ENCODE data around the gene THTPA. TPM values are rescaled to one million over a fixed set of nuclear protein-coding genes. Genes with fewer than 3 reads are reported as not detected.
"Not testable (repeated sequence)": the region's sequence is repeated elsewhere in the genome, so short reads cannot be mapped to it uniquely, and the experiment has no call there.

THTPA gene
- total RNA-seq, 1 donor from 2014 or later = 115 TPM

DNA sequence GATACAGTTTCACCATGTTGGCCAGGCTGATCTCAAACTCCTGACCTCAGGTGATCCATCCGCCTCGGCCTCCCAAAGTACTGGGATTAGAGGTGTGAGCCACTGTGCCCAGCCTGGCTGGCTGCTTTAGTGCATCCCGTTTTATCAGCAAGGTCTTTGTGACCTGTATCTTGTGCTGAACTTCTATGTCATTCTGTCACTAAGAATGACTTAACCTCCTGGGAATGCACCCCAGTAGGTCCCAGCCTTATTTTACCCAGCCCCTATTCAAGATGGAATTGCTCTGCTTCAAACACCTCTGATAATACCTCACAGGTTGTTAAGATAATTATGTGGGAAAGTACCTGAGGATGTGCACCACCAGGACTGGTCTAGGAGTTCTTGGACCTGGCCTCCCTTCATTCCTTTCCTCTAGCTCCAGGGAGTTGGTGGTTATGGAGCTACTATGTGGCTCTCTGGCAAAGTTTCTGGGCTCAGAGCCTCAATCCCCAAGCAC lies 48.7 kb downstream of the THTPA start:
- Histone ChIP-seq H3K36me3 (no peaks in the 10 kb centered on the region), H3K27ac (no peak overlapping the region), H3K27me3 (no peaks in the 10 kb centered on the region), H3K4me3 (no peak overlapping the region), H3K4me1 (no peaks in the 10 kb centered on the region), H3K9me3 (no peaks in the 10 kb centered on the region)
- intact Hi-C loops (cut with DNase I) = no loop called here
- TF ChIP-seq CTCF (IDR thresholded peaks at IDR 0.05) = no peak
- no peak for DNase-seq (ENCODE audit: low spot score in 2 of 2)

- no peak for TF ChIP-seq CTCF (IDR thresholded peaks at IDR 0.05)
- Histone ChIP-seq H3K27me3 (no peaks in the 10 kb centered on the region), H3K4me3 (no peak overlapping the region), H3K9me3 (no peaks in the 10 kb centered on the region), H3K4me1 (no peaks in the 10 kb centered on the region), H3K27ac (no peak overlapping the region), H3K36me3 (no peaks in the 10 kb centered on the region)
- no peak for DNase-seq (ENCODE audit: low spot score in 2 of 2)
- intact Hi-C loops (cut with DNase I) = no loop called here
Observed at GRCh38 chr14:23605931-23606585, 50.0 kb downstream of the THTPA start.

DNA sequence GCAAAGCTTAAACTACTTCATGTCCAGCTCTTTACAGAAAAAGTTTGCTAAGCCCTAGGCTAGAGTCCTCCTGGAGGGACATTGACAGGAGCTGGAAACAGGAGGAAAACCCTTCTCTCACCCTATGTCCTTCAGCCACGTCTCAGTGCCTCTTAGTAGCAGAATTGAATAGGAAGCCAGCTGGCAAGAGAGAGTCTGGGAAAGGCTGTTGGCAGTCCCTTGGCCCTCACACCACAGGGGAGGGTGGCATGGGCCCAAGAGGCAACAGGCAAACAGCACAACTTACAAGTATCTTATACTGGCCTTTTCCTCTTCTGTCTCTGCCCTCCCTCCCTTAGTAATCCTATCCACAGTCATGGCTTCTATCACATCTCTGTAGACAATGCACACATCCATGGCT lies 52.4 kb downstream of the THTPA start:
- no peaks in the 10 kb centered on the region for H3K27me3 ChIP-seq
- no peak for TF ChIP-seq CTCF (IDR thresholded peaks at IDR 0.05)
- intact Hi-C loops (cut with DNase I) = no loop called here

DNA sequence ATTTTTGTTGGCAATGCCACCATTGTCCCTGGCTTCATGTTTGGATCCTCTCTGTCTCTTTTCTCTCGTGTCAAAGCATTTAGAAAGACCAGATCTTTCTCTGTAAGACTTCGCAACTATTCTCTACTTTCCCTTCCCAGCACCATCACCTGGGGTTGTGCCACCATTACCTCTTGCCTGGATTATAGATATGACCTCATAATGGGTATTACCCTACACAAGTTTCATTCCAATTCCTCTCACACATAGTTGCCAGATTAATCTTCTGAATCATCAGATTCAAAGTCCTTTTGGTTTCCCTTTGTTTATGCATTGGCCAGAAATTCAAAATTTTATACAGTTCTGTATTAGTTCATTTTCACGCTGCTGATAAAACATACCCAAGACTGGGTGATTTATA lies 52.9 kb downstream of the THTPA start:
- no peaks in the 10 kb centered on the region for H3K9me3 ChIP-seq
- intact Hi-C loops (cut with DNase I) = no loop called here
- no peaks in the 10 kb centered on the region for H3K4me1 ChIP-seq
- no peak overlapping the region for H3K4me3 ChIP-seq
- no peak overlapping the region for H3K27ac ChIP-seq
- no peaks in the 10 kb centered on the region for H3K27me3 ChIP-seq
- H3K36me3 ChIP-seq = no peaks in the 10 kb centered on the region
- no peak for DNase-seq (ENCODE audit: low spot score in 2 of 2)
- no peak for TF ChIP-seq CTCF (IDR thresholded peaks at IDR 0.05)

More for the DNA sequence above, 52.4 kb downstream of the THTPA start:
- Histone ChIP-seq H3K27ac (no peak overlapping the region), H3K4me3 (no peak overlapping the region), H3K36me3 (no peaks in the 10 kb centered on the region), H3K9me3 (no peaks in the 10 kb centered on the region), H3K4me1 (no peaks in the 10 kb centered on the region)
- no peak for DNase-seq (ENCODE audit: low spot score in 2 of 2)

DNA sequence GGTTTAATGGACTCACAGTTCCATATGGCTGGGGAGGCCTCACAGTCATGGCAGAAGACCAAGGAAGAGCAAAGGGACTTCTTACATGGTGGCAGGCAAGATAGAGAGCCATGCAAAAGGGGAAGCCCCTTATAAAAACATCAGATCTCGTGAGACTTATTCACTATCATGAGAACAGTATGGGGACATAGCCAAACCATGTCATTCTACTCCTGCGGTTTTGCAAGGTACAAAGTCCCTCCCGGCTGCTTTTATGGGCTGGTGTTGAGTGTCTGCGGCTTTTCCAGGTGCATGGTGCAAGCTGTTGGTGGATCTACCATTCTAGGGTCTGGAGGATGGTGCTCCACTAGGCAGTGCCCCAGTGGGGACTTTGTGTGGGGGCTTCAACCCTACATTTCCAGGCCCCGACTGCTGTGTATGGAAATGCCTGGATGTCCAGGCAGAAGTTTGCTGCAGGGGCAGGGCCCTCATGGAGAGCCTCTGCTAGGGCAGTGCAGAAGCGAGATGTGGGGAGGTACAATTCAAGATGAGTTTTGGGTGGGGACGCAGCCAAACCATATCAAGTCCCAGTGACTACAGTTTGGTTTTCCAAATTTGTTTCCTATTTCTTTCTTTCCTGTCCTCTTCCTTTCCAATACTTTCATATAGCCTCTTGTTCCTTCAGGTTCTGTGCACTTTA lies 53.5 kb downstream of the THTPA start:
- H3K9me3 ChIP-seq; intact Hi-C loops (cut with DNase I); H3K27me3 ChIP-seq; H3K27ac ChIP-seq; H3K4me1 ChIP-seq; H3K36me3 ChIP-seq; H3K4me3 ChIP-seq; DNase-seq (ENCODE audit: low spot score in 2 of 2): not testable (repeated sequence)

Other genes with a start within 250 kb of the THTPA start
- gene BCL2L2, start 249.4 kb upstream of the THTPA start, total RNA-seq = 49.2 TPM
- 90.6 TPM for gene PABPN1, start 234.8 kb upstream of the THTPA start, total RNA-seq
- gene SLC22A17, start 203.4 kb upstream of the THTPA start, total RNA-seq = 89.7 TPM
- gene EFS, start 191.1 kb upstream of the THTPA start, total RNA-seq = 38.1 TPM
- gene IL25, start 183.5 kb upstream of the THTPA start, total RNA-seq = not detected
- gene CMTM5, start 179.2 kb upstream of the THTPA start, total RNA-seq = 2.9 TPM
- gene MYH6, start 148.0 kb upstream of the THTPA start, total RNA-seq = not detected
- gene MYH7, start 120.6 kb upstream of the THTPA start, total RNA-seq = not detected
- gene NGDN, start 86.6 kb upstream of the THTPA start, total RNA-seq = 7.8 TPM
- gene ZFHX2, start 4.5 kb upstream of the THTPA start, total RNA-seq = 1.3 TPM
- 56.2 TPM for gene AP1G2, start 11.5 kb downstream of the THTPA start, total RNA-seq
- gene JPH4, start 22.5 kb downstream of the THTPA start, total RNA-seq = 4.7 TPM
- gene DHRS2, start 80.1 kb downstream of the THTPA start, total RNA-seq = not detected

Data from ascending aorta (tissue), 2 donors.